Right atrium auricular region (tissue), 2 donors: Measurements from ENCODE around the gene FOXF1. TPM values are rescaled to one million over a fixed set of nuclear protein-coding genes. Genes with fewer than 3 reads are reported as not detected.

Source experiments
- DNase-seq: peaks from one replicate; pipeline ENCODE4 v3.0.0-alpha.2; 2019; ENCODE audit warnings: low spot score
- H3K27ac ChIP-seq, 2 donors: fragments of 200-600 bp; sonication (generic); 1 replicate in 1 of 2; 2 replicates in 1 of 2; pipeline ENCODE4 v1.5.1; 2016 to 2019
- H3K27me3 ChIP-seq, 2 donors: fragments of 200-600 bp; sonication (generic); one replicate each; pipeline versions ENCODE4 v1.5.1 to v1.6.0; 2017 to 2019
- H3K36me3 ChIP-seq: fragments of 200-600 bp; sonication (generic); one replicate; pipeline ENCODE4 v1.5.1; 2016
- H3K4me1 ChIP-seq, 2 donors: fragments of 200-600 bp; sonication (generic); one replicate each; pipeline versions ENCODE4 v1.5.1 to v1.6.0; 2017 to 2019
- H3K4me3 ChIP-seq, 2 donors: fragments of 200-600 bp; sonication (generic); 1 replicate in 1 of 2; 2 replicates in 1 of 2; pipeline ENCODE4 v1.5.1; 2017 to 2019; ENCODE audit warnings: mild to moderate bottlenecking in 1 of 2, moderate library complexity in 1 of 2
- H3K9me3 ChIP-seq, 2 donors: fragments of 200-600 bp; sonication (generic); one replicate each; pipeline ENCODE4 v1.5.1; 2019
- CTCF ChIP-seq, 2 donors: fragments of 200-600 bp; sonication (generic); IDR thresholded peaks; one replicate each; pipeline ENCODE4 v1.5.1; 2019; ENCODE audit warnings: antibody characterized with exemption in 2 of 2
- total RNA-seq, 2 donors: library from RNA; depleted of rRNA; stranded (reverse); fragments of >200 nt; gene quantifications; one replicate each; pipeline ENCODE4 v1.1.0, GENCODE V29; 2016

FOXF1 gene
- total RNA-seq, 2 donors from 2014 or later: 0.44 TPM; not detected in 1

GRCh38 chr16:86521236-86522197, 11.2 kb downstream of the FOXF1 start:
- TF ChIP-seq CTCF (IDR thresholded peaks at IDR 0.05): no peak
- Histone ChIP-seq H3K9me3 (no peaks in the 10 kb centered on the region), H3K27ac (no peak overlapping the region), H3K27me3 (peaks cover 0 to 15% of the 10 kb centered on the region in 2 donors), H3K36me3 (no peaks in the 10 kb centered on the region), H3K4me3 (no peak overlapping the region), H3K4me1 (peaks cover 0 to 9% of the 10 kb centered on the region in 2 donors)
- DNase-seq: no peak

GRCh38 chr16:86522634-86523033, 12.3 kb downstream of the FOXF1 start:
- Histone ChIP-seq H3K36me3 (no peaks in the 10 kb centered on the region), H3K27me3 (peaks cover 0 to 11% of the 10 kb centered on the region in 2 donors), H3K9me3 (no peaks in the 10 kb centered on the region), H3K27ac (no peak overlapping the region), H3K4me3 (no peak overlapping the region), H3K4me1 (peaks cover 0 to 7% of the 10 kb centered on the region in 2 donors)
- no peak for DNase-seq
- TF ChIP-seq CTCF (IDR thresholded peaks at IDR 0.05): no peak

DNA sequence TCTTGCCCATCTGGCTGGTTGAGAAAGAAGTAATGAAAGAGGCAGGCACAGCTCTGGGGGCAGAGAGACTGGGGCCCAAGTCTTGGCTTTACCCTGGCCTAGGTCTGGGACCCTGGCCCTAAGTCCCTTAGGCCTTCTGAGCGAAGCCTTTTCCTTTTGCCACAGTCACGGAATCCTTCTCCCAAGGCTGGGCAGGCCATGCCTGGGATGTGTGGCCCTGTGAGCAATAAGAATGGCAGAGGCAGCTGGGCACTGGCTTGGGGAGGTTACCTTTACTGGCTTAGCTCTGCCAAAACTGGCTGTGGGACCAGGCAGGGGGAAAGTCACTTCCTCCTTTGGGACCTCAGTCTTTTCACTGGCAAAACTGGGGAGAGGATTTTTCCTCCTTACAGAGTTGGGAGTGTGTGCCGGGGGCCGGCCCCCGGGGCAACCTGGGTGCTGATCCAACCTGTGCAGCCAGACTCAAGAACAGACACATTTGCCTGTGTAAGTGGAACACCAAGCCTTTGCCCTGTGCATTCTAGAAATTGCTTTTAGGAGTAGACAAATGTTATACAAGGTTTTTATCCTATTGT, 12.9 kb downstream of the FOXF1 start:
- no peak overlapping the region for H3K4me3 ChIP-seq
- no peak overlapping the region for H3K27ac ChIP-seq
- DNase-seq: no peak
- peaks cover 0 to 11% of the 10 kb centered on the region in 2 donors for H3K27me3 ChIP-seq
- H3K36me3 ChIP-seq: no peaks in the 10 kb centered on the region
- H3K4me1 ChIP-seq: peaks cover 0 to 7% of the 10 kb centered on the region in 2 donors
- TF ChIP-seq CTCF (IDR thresholded peaks at IDR 0.05): no peak
- H3K9me3 ChIP-seq: no peaks in the 10 kb centered on the region

GRCh38 chr16:86524029-86524428, 13.7 kb downstream of the FOXF1 start:
- no peak overlapping the region for H3K27ac ChIP-seq
- H3K36me3 ChIP-seq: no peaks in the 10 kb centered on the region
- no peak for DNase-seq
- H3K4me1 ChIP-seq: peaks cover 0 to 7% of the 10 kb centered on the region in 2 donors
- no peaks in the 10 kb centered on the region for H3K9me3 ChIP-seq
- peaks cover 0 to 11% of the 10 kb centered on the region in 2 donors for H3K27me3 ChIP-seq
- TF ChIP-seq CTCF (IDR thresholded peaks at IDR 0.05): no peak
- no peak overlapping the region for H3K4me3 ChIP-seq

- H3K27ac ChIP-seq: no peak overlapping the region
- no peaks in the 10 kb centered on the region for H3K36me3 ChIP-seq
- no peak for TF ChIP-seq CTCF (IDR thresholded peaks at IDR 0.05)
- H3K9me3 ChIP-seq: no peaks in the 10 kb centered on the region
- DNase-seq: no peak
- peaks cover 0 to under 1% of the 10 kb centered on the region in 2 donors for H3K27me3 ChIP-seq
- H3K4me1 ChIP-seq: no peaks in the 10 kb centered on the region
- no peak overlapping the region for H3K4me3 ChIP-seq
Observed at GRCh38 chr16:86525696-86526095, 15.4 kb downstream of the FOXF1 start.
